SU-DHL-6 (cell line): ENCODE data around the gene GYPC.

Experiments used
- H2AFZ ChIP-seq: fragments of 200-600 bp; sonication (generic); 2 replicates; pipeline ENCODE4 v1.6.1; 2014; ENCODE audit warnings: low read depth, mild to moderate bottlenecking, moderate library complexity, mixed read lengths, antibody characterized with exemption, low read length; ENCODE audit not compliant: severe bottlenecking
- H3F3A ChIP-seq: fragments of 200-600 bp; shearing (Covaris generic); 2 replicates; pipeline ENCODE4 v1.6.0; 2016; ENCODE audit warnings: antibody characterized with exemption, mild to moderate bottlenecking; ENCODE audit not compliant: insufficient read depth
- H3K27ac ChIP-seq: fragments of 200-600 bp; sonication (generic); 2 replicates; pipeline ENCODE4 v1.5.1; 2016; ENCODE audit warnings: low read depth, mild to moderate bottlenecking, low read length, moderate library complexity, mixed read lengths
- H3K27me3 ChIP-seq: fragments of 200-600 bp; sonication (generic), shearing (Covaris generic); 2 replicates; pipeline ENCODE4 v1.6.0; 2014; ENCODE audit warnings: mild to moderate bottlenecking, low read length
- H3K36me3 ChIP-seq: fragments of 200-600 bp; sonication (generic); 2 replicates; pipeline ENCODE4 v1.6.1; 2014; ENCODE audit warnings: mild to moderate bottlenecking, low read length, mixed read lengths
- H3K4me2 ChIP-seq: fragments of 300-600, 200-600 bp; shearing (Covaris generic), sonication (generic); 2 replicates; pipeline ENCODE4 v1.6.0; 2014; ENCODE audit warnings: low read length, low read depth, mild to moderate bottlenecking; ENCODE audit not compliant: poor library complexity, severe bottlenecking
- H3K4me3 ChIP-seq: fragments of 200-600 bp; sonication (generic); 2 replicates; pipeline ENCODE4 v1.5.1; 2014; ENCODE audit warnings: antibody characterized with exemption, low read length, mild to moderate bottlenecking, mixed read lengths; ENCODE audit not compliant: insufficient read depth, poor library complexity, severe bottlenecking
- H3K79me2 ChIP-seq: fragments of 200-600 bp; sonication (generic); 2 replicates; pipeline ENCODE4 v1.6.1; 2014; ENCODE audit warnings: mild to moderate bottlenecking, low read length, moderate library complexity; ENCODE audit not compliant: insufficient read depth
- H3K9ac ChIP-seq: fragments of 200-600 bp; sonication (generic); 2 replicates; pipeline ENCODE4 v1.7.0; 2014; ENCODE audit warnings: mild to moderate bottlenecking, low read length
- H3K9me2 ChIP-seq: fragments of 200-600 bp; sonication (generic); replicated peaks from 2 replicates; pipeline ENCODE4 v1.6.1; 2014; ENCODE audit warnings: low read length; ENCODE audit not compliant: insufficient read depth
- H3K9me3 ChIP-seq: fragments of 200-600 bp; sonication (generic); 2 replicates; pipeline ENCODE4 v1.6.1; 2014; ENCODE audit warnings: low read length, mixed read lengths; ENCODE audit not compliant: insufficient read depth
- H4K20me1 ChIP-seq: fragments of 200-600 bp; sonication (generic); 2 replicates; pipeline ENCODE4 v1.6.1; 2014; ENCODE audit warnings: low read depth, mild to moderate bottlenecking, antibody characterized with exemption, low read length, moderate library complexity, mixed read lengths
- EZH2phosphoT487 ChIP-seq: fragments of 200-600 bp; sonication (generic), shearing (Covaris generic); conservative IDR thresholded peaks from 2 replicates; pipeline ENCODE4 v1.6.1; 2018; ENCODE audit warnings: mild to moderate bottlenecking, antibody characterized with exemption, low read length, moderate library complexity, mixed read lengths
- TF ChIP-seq, protein P1 (sequence below): fragments of 200-600 bp; sonication (generic); IDR thresholded peaks from one replicate; pipeline ENCODE4 v1.5.1; 2017; ENCODE audit warnings: antibody characterized with exemption, mild to moderate bottlenecking, low read length, moderate library complexity; ENCODE audit not compliant: insufficient read depth, poor library complexity, severe bottlenecking

GYPC gene

DNA sequence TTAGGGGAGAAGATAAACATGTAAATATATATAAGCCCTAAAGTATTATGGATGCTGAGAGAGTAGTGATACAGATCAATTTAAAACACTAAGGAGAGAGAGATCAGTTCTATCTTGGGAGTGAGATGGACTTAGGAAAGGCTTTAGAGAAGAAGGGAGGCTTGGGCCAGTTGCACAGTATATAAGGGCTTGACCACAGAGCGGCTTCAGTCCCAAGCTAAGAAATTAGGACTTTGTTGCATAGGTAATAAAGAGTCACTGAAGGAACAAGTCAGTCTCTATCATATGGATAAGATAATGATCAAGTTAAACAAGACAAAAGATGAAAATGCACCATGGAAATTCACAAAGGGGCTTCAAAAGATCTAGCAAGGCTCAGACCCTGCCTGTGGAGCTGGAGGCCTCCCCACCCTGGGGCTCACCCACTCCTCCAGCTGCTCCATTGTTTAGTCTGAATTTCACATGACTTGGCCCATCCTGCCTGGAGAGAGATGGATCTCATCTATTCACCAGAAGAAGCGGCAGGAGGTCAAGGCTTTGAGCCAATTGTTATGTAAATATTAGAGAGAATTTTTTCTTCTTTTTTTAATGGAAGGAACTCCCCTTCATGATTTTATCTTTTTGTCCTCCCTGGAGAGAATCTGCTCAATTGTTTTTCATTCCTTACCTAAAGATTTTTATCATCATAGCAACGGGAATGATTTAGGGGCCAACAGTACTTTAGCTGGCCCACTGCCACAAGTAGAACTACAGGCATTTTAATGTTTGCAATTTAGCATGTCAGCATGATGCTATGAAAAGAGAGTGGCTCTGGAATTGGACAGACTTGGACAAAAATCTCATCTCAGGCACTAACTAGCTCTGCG, 44.0 kb downstream of the GYPC start:
- H3K9me2 ChIP-seq = no peaks in the 10 kb centered on the region
- H3F3A ChIP-seq = no peaks in the 10 kb centered on the region
- H4K20me1 ChIP-seq = no peaks in the 10 kb centered on the region
- no peak overlapping the region for H3K4me3 ChIP-seq
- no peaks in the 10 kb centered on the region for H3K36me3 ChIP-seq
- TF ChIP-seq, protein P1, sequence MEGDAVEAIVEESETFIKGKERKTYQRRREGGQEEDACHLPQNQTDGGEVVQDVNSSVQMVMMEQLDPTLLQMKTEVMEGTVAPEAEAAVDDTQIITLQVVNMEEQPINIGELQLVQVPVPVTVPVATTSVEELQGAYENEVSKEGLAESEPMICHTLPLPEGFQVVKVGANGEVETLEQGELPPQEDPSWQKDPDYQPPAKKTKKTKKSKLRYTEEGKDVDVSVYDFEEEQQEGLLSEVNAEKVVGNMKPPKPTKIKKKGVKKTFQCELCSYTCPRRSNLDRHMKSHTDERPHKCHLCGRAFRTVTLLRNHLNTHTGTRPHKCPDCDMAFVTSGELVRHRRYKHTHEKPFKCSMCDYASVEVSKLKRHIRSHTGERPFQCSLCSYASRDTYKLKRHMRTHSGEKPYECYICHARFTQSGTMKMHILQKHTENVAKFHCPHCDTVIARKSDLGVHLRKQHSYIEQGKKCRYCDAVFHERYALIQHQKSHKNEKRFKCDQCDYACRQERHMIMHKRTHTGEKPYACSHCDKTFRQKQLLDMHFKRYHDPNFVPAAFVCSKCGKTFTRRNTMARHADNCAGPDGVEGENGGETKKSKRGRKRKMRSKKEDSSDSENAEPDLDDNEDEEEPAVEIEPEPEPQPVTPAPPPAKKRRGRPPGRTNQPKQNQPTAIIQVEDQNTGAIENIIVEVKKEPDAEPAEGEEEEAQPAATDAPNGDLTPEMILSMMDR = no peak
- no peak for TF ChIP-seq EZH2phosphoT487
- no peaks in the 10 kb centered on the region for H3K27me3 ChIP-seq
- no peak overlapping the region for H2AFZ ChIP-seq
- no peak overlapping the region for H3K4me2 ChIP-seq
- no peaks in the 10 kb centered on the region for H3K79me2 ChIP-seq
- H3K27ac ChIP-seq = no peak overlapping the region
- no peaks in the 10 kb centered on the region for H3K9me3 ChIP-seq
- no peak overlapping the region for H3K9ac ChIP-seq

DNA sequence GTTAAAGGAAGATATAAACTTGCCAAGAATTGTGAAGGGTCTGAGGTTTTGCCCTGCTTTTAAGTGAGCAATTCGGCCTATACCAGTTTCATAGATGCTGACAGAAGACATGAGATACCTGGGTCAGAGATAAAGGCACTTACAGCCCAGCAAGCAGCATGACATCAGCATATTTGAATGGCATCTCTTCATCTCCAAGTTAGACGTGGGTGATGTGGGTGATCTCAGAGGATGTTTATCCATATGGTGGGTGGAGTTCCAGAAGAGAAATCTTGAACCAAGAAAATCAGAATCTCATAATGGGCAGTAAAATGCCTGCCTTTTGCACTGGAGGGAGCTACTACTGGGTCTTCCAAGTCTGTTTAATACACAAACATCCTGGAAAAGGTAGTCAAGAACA, 44.7 kb downstream of the GYPC start:
- no peaks in the 10 kb centered on the region for H3K36me3 ChIP-seq
- H3K4me3 ChIP-seq = no peak overlapping the region
- H3K79me2 ChIP-seq = no peaks in the 10 kb centered on the region
- no peak overlapping the region for H3K9ac ChIP-seq
- H3K9me3 ChIP-seq = no peaks in the 10 kb centered on the region
- TF ChIP-seq, protein P1 = no peak
- no peak for TF ChIP-seq EZH2phosphoT487
- no peak overlapping the region for H3K4me2 ChIP-seq
- H3K27ac ChIP-seq = no peak overlapping the region
- H4K20me1 ChIP-seq = no peaks in the 10 kb centered on the region
- no peak overlapping the region for H2AFZ ChIP-seq
- no peaks in the 10 kb centered on the region for H3K9me2 ChIP-seq
- no peaks in the 10 kb centered on the region for H3K27me3 ChIP-seq
- no peaks in the 10 kb centered on the region for H3F3A ChIP-seq

DNA sequence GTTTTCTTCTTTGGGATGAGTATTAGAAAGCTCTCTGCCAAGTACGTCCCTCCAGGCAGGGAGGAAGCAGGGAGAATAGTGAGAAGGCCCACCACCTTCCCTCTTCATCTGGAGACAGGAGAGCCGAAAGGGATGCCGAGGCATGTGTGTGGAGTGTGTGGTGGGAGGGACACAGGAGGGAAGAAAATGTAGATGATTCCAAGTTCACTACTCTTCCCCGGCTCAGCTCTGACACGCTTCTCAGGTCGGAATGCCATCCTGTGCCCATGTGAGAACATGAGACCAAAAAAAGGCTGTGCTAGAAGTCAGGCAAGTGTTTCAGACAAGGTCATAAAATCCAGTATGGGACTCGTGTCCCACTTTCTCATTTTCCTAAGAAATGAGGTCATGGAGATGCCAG, 47.4 kb downstream of the GYPC start:
- H3K4me3 ChIP-seq = no peak overlapping the region
- no peaks in the 10 kb centered on the region for H3K9me2 ChIP-seq
- no peak overlapping the region for H3K27ac ChIP-seq
- no peaks in the 10 kb centered on the region for H3K27me3 ChIP-seq
- no peak overlapping the region for H3K9ac ChIP-seq
- H3K9me3 ChIP-seq = no peaks in the 10 kb centered on the region
- H3K4me2 ChIP-seq = no peak overlapping the region
- no peaks in the 10 kb centered on the region for H3F3A ChIP-seq
- no peaks in the 10 kb centered on the region for H3K79me2 ChIP-seq
- H3K36me3 ChIP-seq = no peaks in the 10 kb centered on the region
- H2AFZ ChIP-seq = no peak overlapping the region
- no peaks in the 10 kb centered on the region for H4K20me1 ChIP-seq
- TF ChIP-seq, protein P1 = no peak
- no peak for TF ChIP-seq EZH2phosphoT487
